KOPT-K1 (cell line): ENCODE results near the gene GCNT2.
"Not testable (repeated sequence)": the region's sequence is repeated elsewhere in the genome, so short reads cannot be mapped to it uniquely, and the experiment has no call there.

Source experiments
- H3K27ac ChIP-seq: fragments of 200-600 bp; sonication (generic); 2 replicates; pipeline ENCODE4 v1.5.1; 2016; ENCODE audit warnings: antibody characterized with exemption, mild to moderate bottlenecking, low read depth, low read length; ENCODE audit not compliant: poor library complexity, severe bottlenecking
- H3K36me3 ChIP-seq: fragments of 200-600 bp; sonication (generic); 2 replicates; pipeline ENCODE4 v1.5.1; 2017; ENCODE audit warnings: antibody characterized with exemption, mild to moderate bottlenecking, low read length, moderate library complexity; ENCODE audit not compliant: insufficient read depth
- H3K9me3 ChIP-seq: fragments of 200-600 bp; sonication (generic); 2 replicates; pipeline ENCODE4 v1.5.1; 2017; ENCODE audit warnings: antibody characterized with exemption, low read length, mild to moderate bottlenecking; ENCODE audit not compliant: insufficient read depth, poor library complexity, severe bottlenecking

GCNT2 gene

DNA sequence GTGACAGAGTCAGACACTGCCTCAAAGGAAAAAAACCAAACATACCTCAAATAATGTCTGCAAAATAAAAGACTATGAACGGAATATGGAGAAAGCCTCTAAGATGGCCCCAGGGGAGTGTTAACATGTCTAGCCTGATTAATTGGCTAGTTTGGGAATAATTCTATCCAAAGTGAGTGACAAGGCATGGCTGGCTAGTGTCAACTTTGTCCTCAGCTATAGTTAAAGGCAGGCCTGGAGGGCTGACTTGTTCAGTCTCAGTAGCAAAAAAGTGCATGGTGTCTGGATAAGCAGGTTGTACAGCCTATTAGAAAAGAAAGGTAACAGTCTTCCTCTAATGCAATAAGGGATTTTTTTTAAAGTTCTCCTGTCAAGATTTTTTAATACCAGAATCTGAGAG is 32.7 kb downstream of the GCNT2 start:
- Histone ChIP-seq H3K27ac (no peak overlapping the region), H3K9me3 (no peaks in the 10 kb centered on the region), H3K36me3 (no peaks in the 10 kb centered on the region)

DNA sequence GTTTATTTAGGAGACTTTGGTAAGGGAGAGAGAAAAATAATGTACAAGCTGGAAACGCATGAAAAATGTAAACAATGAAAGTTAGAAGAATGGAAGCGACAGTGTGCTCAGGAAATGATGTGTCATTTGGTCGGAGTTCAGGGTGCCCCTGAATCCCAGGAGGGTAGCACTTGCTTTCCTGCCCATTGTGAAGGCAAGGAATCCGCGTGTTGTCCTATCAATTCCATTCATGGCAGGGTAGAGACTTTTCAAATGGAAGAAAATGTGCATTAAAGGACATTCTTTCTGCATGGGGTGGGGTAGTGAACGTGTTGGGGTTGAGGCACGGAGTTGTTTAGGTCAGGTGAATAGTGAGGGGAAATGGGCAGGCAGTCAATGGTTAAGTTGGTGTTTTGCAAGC is 33.7 kb downstream of the GCNT2 start:
- no peak overlapping the region for H3K27ac ChIP-seq
- no peaks in the 10 kb centered on the region for H3K36me3 ChIP-seq
- H3K9me3 ChIP-seq = no peaks in the 10 kb centered on the region

DNA sequence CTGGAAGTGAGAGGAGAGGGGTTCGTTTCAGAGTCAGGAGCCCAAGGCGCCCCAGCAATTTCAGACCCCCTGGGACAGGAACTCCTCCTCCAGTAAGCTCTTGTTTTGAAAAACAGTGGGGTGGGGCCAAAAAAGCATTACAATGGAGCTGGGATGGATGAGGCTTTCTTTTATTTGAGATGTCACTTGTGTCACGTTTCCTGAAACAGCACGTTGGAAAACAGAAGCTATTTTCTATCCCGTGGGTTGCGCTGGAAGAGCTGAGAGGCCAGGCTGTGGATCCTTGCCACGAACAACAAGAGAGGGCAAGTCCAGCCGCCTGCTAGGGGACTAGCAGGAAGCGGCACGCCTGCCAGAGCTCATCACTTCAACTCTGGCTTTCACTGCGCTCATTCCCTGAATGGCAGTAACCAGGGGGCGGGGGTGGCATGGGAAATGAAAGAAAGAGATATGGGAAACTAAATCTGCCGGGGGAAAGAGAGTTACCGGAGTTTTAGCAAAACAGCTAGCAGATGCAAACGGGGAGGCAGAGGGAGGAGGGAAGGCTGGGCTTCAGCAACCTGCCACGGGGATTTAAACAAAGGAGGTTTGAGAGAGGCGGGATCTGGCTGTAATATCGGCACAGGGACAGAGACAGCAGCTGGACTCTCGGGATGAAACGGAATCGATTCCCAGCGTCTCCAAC is 34.6 kb downstream of the GCNT2 start:
- H3K9me3 ChIP-seq = no peaks in the 10 kb centered on the region
- no peaks in the 10 kb centered on the region for H3K36me3 ChIP-seq
- no peak overlapping the region for H3K27ac ChIP-seq

DNA sequence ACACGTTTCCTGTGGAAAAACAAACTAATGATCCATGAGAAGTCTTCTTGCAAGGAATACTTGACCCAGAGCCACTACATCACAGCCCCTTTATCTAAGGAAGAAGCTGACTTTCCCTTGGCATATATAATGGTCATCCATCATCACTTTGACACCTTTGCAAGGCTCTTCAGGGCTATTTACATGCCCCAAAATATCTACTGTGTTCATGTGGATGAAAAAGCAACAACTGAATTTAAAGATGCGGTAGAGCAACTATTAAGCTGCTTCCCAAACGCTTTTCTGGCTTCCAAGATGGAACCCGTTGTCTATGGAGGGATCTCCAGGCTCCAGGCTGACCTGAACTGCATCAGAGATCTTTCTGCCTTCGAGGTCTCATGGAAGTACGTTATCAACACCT is 35.4 kb downstream of the GCNT2 start:
- Histone ChIP-seq H3K36me3 (no peaks in the 10 kb centered on the region), H3K27ac (no peak overlapping the region), H3K9me3 (no peaks in the 10 kb centered on the region)

DNA sequence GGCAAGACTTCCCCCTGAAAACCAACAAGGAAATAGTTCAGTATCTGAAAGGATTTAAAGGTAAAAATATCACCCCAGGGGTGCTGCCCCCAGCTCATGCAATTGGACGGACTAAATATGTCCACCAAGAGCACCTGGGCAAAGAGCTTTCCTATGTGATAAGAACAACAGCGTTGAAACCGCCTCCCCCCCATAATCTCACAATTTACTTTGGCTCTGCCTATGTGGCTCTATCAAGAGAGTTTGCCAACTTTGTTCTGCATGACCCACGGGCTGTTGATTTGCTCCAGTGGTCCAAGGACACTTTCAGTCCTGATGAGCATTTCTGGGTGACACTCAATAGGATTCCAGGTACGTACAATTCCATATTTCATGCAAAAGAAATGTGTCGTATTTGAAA is 35.8 kb downstream of the GCNT2 start:
- Histone ChIP-seq H3K9me3 (no peaks in the 10 kb centered on the region), H3K27ac (no peak overlapping the region), H3K36me3 (no peaks in the 10 kb centered on the region)

DNA sequence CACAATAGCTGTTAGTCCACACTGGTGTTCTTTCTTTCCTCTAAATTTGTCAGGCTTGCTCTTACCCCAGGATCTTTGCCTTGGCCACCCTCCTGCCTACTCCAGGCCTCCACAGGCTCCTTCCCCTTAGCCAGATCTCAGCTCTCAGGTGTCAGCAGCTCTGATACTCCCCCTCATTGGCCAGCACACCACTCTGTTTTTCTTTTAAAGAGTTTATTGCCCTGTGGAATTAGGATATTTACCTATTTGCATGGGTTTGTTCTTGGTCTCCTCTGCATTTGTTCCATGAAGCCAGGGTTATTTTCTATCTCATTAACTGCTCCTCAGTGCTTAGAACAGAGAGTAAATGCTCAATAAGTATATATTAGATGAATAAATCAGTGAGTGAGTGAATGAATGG is 36.8 kb downstream of the GCNT2 start:
- H3K27ac ChIP-seq = no peak overlapping the region
- H3K9me3 ChIP-seq = no peaks in the 10 kb centered on the region

DNA sequence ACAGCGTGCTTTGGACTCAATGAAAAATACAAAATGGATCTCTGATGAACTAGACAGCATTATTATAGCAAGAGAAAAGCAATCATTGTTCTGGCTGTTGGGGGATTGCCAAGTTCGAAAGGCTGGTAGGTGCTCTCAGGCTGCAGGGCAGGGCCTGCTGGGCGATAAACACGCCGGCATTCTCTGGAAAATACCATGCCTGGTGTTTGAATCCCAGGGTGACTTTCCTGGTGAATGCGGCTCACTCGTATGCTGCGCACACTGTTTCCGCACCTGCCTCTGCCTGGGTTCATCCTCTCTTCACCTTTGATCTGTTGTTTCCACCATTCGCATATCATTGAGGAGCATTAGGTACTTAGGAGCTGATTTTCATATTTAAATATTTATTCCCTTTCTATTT is 37.4 kb downstream of the GCNT2 start:
- no peaks in the 10 kb centered on the region for H3K36me3 ChIP-seq
- H3K9me3 ChIP-seq = no peaks in the 10 kb centered on the region
- H3K27ac ChIP-seq = no peak overlapping the region

More for the DNA sequence above, 36.8 kb downstream of the GCNT2 start:
- no peaks in the 10 kb centered on the region for H3K36me3 ChIP-seq

DNA sequence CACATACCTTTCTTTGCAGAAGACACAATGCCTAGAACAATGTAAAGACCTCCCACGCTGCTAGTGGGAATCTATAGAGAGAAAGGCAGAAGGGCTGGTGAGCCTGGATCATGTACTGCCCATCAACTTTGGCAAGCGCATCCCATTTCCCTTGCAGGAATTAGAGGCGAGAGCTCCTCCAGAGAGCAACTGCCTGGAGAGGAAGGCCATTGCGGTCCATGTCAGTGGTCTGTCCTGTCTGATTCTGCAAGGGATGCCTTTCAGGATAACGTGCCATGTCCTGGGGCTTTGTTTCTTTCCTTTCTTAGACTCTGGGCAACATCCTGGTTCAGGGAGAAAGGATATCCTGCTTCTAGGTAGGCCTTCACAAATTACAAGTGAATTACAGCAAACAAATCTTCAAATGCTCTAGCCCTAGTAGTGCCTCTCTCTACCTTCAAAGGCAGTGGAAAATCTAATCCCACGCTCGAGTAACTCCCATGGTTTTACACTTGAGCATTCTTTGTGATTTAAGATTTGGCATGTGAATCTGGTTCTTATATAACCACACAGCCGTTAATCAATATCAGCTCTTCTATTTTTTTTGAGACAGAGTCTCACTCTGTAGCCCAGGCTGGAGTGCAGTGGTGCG is 38.5 kb downstream of the GCNT2 start:
- Histone ChIP-seq H3K9me3 (no peaks in the 10 kb centered on the region), H3K27ac (no peak overlapping the region), H3K36me3 (no peaks in the 10 kb centered on the region)

DNA sequence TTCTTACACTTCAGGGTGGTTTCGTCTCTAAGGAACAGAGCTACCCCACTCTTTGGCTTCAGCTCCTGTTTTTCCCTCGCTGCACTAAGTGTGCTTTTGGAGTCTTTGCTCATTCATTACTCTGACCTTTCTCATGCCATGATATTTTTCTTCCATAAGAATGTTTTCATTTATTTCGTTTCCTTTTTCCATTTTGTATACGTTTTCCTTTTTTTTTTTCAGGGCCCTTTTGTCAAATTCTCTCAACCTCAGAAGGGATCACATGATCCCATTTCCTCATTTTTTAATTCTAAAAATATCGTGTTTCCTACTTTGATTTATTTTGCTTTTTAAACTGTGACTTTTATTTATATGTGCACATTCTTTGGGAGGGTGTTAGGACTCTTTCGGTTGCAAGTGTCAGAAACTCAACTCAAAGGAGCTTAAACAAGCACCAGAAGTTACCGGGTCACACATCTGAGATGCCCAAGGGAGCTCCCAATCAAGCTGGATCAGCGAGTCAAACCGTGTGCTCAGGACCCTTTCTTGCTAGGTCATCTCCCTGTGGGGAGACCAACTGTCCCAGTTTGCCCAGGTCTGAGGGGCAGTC is 40.6 kb downstream of the GCNT2 start:
- Histone ChIP-seq H3K36me3 (no peaks in the 10 kb centered on the region), H3K9me3 (no peaks in the 10 kb centered on the region), H3K27ac (no peak overlapping the region)

DNA sequence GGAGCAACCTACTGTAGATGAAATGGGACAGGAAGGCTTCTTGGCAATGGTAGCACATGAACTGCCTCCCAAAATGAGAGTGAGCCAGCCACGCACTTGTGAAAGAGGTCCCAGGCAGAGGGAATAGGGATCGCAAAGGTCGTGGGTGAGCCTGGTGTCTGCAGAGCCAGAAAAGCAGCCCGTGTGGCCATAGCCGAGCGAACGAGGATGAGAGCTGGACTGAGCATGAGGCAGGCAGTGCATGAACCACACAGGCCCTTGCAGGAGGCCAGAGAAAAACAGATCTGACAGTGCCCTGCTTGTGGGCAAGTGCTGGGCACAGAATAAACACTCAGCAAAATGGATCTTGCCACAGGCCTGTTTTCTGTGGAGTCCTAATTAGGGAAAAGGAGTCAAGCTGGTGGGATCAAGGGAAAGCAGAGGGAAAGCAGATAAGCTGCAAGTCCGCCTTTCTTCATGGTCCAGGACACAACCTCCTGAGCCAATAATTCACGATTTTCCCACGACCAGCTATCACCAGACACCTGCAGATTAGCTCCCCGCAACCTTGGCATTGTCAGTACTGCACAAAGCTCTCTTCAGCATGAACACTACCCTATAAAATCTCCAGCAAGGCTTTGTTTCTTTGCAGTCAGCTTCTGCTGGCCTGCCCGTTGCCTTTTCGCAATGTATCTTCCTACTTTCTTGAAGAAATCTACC is 44.0 kb downstream of the GCNT2 start:
- Histone ChIP-seq H3K9me3 (no peaks in the 10 kb centered on the region), H3K27ac (no peak overlapping the region), H3K36me3 (no peaks in the 10 kb centered on the region)

DNA sequence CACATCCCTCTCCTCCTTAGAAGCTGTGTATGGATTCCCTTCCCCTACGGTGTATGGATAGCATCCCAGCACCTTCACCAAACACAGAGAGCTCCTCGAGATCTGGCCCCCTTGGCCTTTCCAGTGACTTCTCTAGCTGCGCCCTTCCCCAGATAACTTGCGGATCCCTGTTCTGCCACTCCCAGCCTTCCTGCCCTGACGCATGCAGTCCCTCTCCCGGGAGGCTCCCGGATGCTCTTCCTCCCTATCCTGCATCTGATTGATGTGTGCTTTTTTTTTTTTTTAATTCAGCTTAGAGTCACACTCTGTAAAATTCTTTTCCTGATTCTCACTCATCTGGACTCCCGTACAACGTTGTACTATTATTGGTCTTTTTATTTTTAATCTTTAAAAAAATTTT is 44.8 kb downstream of the GCNT2 start:
- H3K36me3 ChIP-seq = no peaks in the 10 kb centered on the region
- H3K27ac ChIP-seq = no peak overlapping the region

DNA sequence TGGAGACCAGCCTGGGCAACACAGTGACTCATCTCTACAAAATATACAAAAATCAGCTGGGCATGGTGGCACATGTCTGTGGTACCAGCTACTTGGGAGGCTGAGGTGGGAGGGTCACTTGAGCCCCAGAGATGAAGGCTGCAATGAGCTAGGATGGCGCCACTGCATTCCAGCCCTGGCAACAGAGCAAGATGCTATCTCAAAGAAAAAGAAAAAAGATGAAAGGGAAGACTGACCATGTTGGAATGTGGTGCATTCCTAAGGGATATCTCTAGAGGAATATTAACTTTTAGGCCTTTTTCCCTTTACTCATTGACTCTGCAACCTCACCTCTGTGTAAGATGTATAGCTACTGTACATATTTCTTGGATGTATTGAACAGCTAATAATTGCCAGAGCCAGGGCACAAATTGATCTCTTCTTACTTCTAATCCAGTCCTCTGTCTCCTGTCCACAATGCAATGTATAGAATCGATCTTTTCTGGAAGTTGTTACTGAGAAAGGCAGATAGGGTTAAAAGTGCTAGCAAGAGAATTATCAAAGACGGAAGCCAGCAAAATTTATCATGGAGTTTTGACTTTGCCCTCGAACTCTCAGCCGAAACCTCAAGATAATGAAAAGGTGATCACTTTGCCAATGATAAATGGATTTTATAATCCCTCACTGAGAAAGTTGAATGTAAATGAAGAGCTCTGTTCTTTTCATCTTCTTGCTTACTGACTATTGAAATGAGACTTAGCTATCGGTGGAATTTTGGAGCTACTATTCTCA is 46.3 kb downstream of the GCNT2 start:
- H3K9me3 ChIP-seq = no peaks in the 10 kb centered on the region
- no peak overlapping the region for H3K27ac ChIP-seq
- no peaks in the 10 kb centered on the region for H3K36me3 ChIP-seq

More for the DNA sequence above, 44.8 kb downstream of the GCNT2 start:
- H3K9me3 ChIP-seq = no peaks in the 10 kb centered on the region

DNA sequence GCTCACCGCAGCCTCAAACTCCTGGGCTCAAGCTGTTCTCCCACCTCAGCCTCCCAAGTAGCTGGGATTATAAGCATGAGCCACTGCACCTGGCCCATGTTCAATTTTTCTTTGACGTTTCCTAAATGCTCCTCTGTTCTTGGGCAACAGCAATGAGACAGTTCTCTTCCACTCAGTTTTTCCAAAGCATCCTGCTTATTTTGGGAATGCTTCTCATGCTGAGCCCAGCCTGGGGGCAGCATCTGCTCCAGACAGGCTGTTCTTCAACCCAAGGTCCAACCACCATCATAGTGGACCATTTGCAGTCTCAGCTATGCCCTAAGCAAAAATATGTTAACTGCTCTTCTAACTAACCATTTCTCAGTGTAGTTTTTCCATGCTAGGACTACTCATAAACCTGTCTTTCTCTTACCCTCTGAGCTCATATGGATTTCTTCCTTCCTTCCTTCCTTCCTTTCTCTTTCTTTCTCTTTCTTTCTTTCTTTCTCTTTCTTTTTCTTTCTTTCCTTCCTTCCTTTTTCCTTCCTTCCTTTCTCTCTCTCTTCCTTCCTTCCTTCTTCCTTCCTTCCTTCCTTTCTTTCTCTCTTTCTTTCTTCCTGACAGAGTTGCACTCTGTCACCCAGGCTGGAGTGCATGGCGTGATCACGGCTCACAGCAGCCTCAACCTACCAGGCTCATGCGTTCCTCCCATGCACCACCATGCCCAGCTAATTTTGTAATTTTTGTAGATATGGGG is 48.4 kb downstream of the GCNT2 start:
- H3K9me3 ChIP-seq = no peaks in the 10 kb centered on the region
- no peaks in the 10 kb centered on the region for H3K36me3 ChIP-seq
- no peak overlapping the region for H3K27ac ChIP-seq

DNA sequence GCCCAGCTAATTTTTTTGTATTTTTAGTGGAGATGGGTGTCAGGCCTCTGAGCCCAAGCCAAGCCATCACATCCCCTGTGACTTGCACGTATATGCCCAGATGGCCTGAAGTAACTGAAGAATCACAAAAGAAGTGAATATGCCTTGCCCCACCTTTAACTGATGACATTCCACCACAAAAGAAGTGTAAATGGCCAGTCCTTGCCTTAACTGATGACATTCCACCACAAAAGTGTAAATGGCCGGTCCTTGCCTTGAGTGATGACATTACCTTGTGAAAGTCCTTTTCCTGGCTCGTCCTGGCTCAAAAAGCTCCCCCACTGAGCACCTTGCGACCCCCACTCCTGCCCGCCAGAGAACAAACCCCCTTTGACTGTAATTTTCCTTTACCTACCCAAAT is 54.4 kb downstream of the GCNT2 start:
- not testable (repeated sequence) for H3K9me3 ChIP-seq, H3K27ac ChIP-seq, H3K36me3 ChIP-seq
